Endometrial microvascular endothelial cells (primary cell): ENCODE measurements around the gene HIBCH. TPM values are rescaled to one million over a fixed set of nuclear protein-coding genes. Genes with fewer than 3 reads are reported as not detected.

Source experiments
- in situ Hi-C: cut with HindIII; loops from 2 replicates; pipeline ENCODE4 v1.10.0; 2017; ENCODE audit warnings: low sequenced_read_pairs, low pct_unique_long_range_greater_than_20kb; ENCODE audit errors: inconsistent ontology term
- total RNA-seq: library from RNA; depleted of rRNA; stranded (reverse); fragments of >200 nt; gene quantifications from one replicate; pipeline ENCODE4 v1.2.3, GENCODE V29; 2015; ENCODE audit errors: inconsistent ontology term

The HIBCH gene
- total RNA-seq, 1 donor from 2014 or later = 18.1 TPM

GRCh38 chr2:190214426-190215194, 105.0 kb downstream of the HIBCH start:
- in situ Hi-C loops = no loop called here

GRCh38 chr2:190213441-190214335, 105.9 kb downstream of the HIBCH start:
- in situ Hi-C loops = no loop called here

- in situ Hi-C loops = no loop called here
Measured at GRCh38 chr2:190210471-190210870, 109.2 kb downstream of the HIBCH start.

GRCh38 chr2:190209559-190209958, 110.1 kb downstream of the HIBCH start:
- in situ Hi-C loops = no loop called here

- in situ Hi-C loops = no loop called here
Measured at GRCh38 chr2:190207930-190208329, 111.7 kb downstream of the HIBCH start.

GRCh38 chr2:190205657-190206056, 114.0 kb downstream of the HIBCH start:
- in situ Hi-C loops = no loop called here

- in situ Hi-C loops = no loop called here
Measured at GRCh38 chr2:190202604-190203003, 117.0 kb downstream of the HIBCH start.

- in situ Hi-C loops = no loop called here
Measured at GRCh38 chr2:190202018-190202417, 117.6 kb downstream of the HIBCH start.

- in situ Hi-C loops = no loop called here
Measured at GRCh38 chr2:190200603-190201002, 119.0 kb downstream of the HIBCH start.

- in situ Hi-C loops = no loop called here
Measured at GRCh38 chr2:190199530-190199929, 120.1 kb downstream of the HIBCH start.

- in situ Hi-C loops = no loop called here
Measured at GRCh38 chr2:190199109-190199508, 120.5 kb downstream of the HIBCH start.

- in situ Hi-C loops = no loop called here
Measured at GRCh38 chr2:190197143-190197720, 122.4 kb downstream of the HIBCH start.

GRCh38 chr2:190190507-190191162, 129.0 kb downstream of the HIBCH start:
- in situ Hi-C loops = no loop called here

GRCh38 chr2:190188289-190188688, 131.3 kb downstream of the HIBCH start:
- in situ Hi-C loops = no loop called here

GRCh38 chr2:190186238-190186637, 133.4 kb downstream of the HIBCH start:
- in situ Hi-C loops = no loop called here

- in situ Hi-C loops = no loop called here
Measured at GRCh38 chr2:190185380-190185779, 134.2 kb downstream of the HIBCH start.

- in situ Hi-C loops = no loop called here
Measured at GRCh38 chr2:190184460-190184859, 135.2 kb downstream of the HIBCH start.

GRCh38 chr2:190183539-190183938, 136.1 kb downstream of the HIBCH start:
- in situ Hi-C loops = no loop called here

- in situ Hi-C loops = no loop called here
Measured at GRCh38 chr2:190182071-190182524, 137.5 kb downstream of the HIBCH start.
